OCI-LY1 (cell line): ENCODE data around the gene ADD2.

Experiments
- H2AFZ ChIP-seq: fragments of 200-600 bp; sonication (generic), shearing (Covaris generic); 2 replicates; pipeline ENCODE4 v1.6.0; 2014; ENCODE audit warnings: antibody characterized with exemption, mild to moderate bottlenecking, low read length
- H3F3A ChIP-seq: fragments of 200-600 bp; sonication (generic), shearing (Covaris generic); 2 replicates; pipeline ENCODE4 v1.6.0; 2014; ENCODE audit warnings: mild to moderate bottlenecking, antibody characterized with exemption, low read length, moderate library complexity; ENCODE audit not compliant: insufficient read depth
- H3K27ac ChIP-seq: fragments of 200-600 bp; sonication (generic); 2 replicates; pipeline ENCODE4 v1.5.1; 2014; ENCODE audit warnings: low read length, mixed run types, mild to moderate bottlenecking, low read depth; ENCODE audit not compliant: poor library complexity, severe bottlenecking
- H3K27me3 ChIP-seq: fragments of 200-600 bp; sonication (generic); 2 replicates; pipeline ENCODE4 v1.6.0; 2014; ENCODE audit warnings: antibody characterized with exemption, mild to moderate bottlenecking, low read length, moderate library complexity; ENCODE audit not compliant: insufficient read depth
- H3K36me3 ChIP-seq: fragments of 200-600 bp; sonication (generic); 2 replicates; pipeline ENCODE4 v1.6.1; 2014; ENCODE audit warnings: mild to moderate bottlenecking, antibody characterized with exemption, low read length, moderate library complexity, mixed read lengths; ENCODE audit not compliant: insufficient read depth
- H3K4me1 ChIP-seq: fragments of 200-600 bp; sonication (generic); 2 replicates; pipeline ENCODE4 v1.5.1; 2014; ENCODE audit warnings: mild to moderate bottlenecking, low read length, moderate library complexity; ENCODE audit not compliant: insufficient read depth, severe bottlenecking
- H3K4me2 ChIP-seq: fragments of 200-600 bp; sonication (generic), shearing (Covaris generic); 2 replicates; pipeline ENCODE4 v1.6.1; 2014; ENCODE audit warnings: low read length
- H3K4me3 ChIP-seq: fragments of 200-600 bp; sonication (generic); 2 replicates; pipeline ENCODE4 v1.5.1; 2014; ENCODE audit warnings: low read length, low read depth, mild to moderate bottlenecking, mixed read lengths; ENCODE audit not compliant: poor library complexity, severe bottlenecking
- H3K79me2 ChIP-seq: fragments of 200-600 bp; shearing (Covaris generic); 2 replicates; pipeline ENCODE4 v1.6.1; 2016; ENCODE audit warnings: mixed run types, low read length, mixed read lengths; ENCODE audit not compliant: insufficient read depth
- H3K9ac ChIP-seq: fragments of 200-600 bp; sonication (generic), shearing (Covaris generic); 2 replicates; pipeline ENCODE4 v1.6.1; 2014; ENCODE audit warnings: mild to moderate bottlenecking, low read length, mixed read lengths
- H3K9me2 ChIP-seq: fragments of 200-600 bp; sonication (generic), shearing (Covaris generic); 2 replicates; pipeline ENCODE4 v1.6.1; 2014; ENCODE audit warnings: low read depth, mild to moderate bottlenecking, low read length, mixed read lengths
- H3K9me3 ChIP-seq: fragments of 200-600 bp; shearing (Covaris generic); 2 replicates; pipeline ENCODE4 v1.6.1; 2014; ENCODE audit warnings: low read length, mixed read lengths
- H4K20me1 ChIP-seq: fragments of 200-600 bp; sonication (generic), shearing (Covaris generic); 2 replicates; pipeline ENCODE4 v1.6.0; 2016; ENCODE audit warnings: mild to moderate bottlenecking, low read length; ENCODE audit not compliant: insufficient read depth
- CTCF ChIP-seq: fragments of 200-600 bp; sonication (generic), shearing (Covaris generic); IDR thresholded peaks from 2 replicates; pipeline ENCODE4 v1.5.1; 2017; ENCODE audit warnings: mild to moderate bottlenecking, antibody characterized with exemption, low read length, moderate library complexity, mixed read lengths
- EZH2 ChIP-seq: fragments of 200-600 bp; sonication (generic), shearing (Covaris generic); IDR thresholded peaks from 2 replicates; pipeline ENCODE4 v1.8.0; 2017; ENCODE audit warnings: borderline replicate concordance, mixed run types, mild to moderate bottlenecking, antibody characterized with exemption, low read length, moderate library complexity, mixed read lengths

Gene ADD2

GRCh38 chr2:70767699-70768589 is at the start of gene ADD2:
Gene ADD2, minus strand, starts transcription at chr2:70768200. Its CDS starts 61,792 bp downstream, at chr2:70706408.
- no peaks in the 10 kb centered on the region for H3K79me2 ChIP-seq
- H3K4me2 ChIP-seq = no peak within 1 kb of the TSS; the same call in 1 of the 2 replicates
- H3K27me3 ChIP-seq = no peaks in the 10 kb centered on the region; the same call in 1 of the 2 replicates
- H3K9me3 ChIP-seq = no peaks in the 10 kb centered on the region
- H3K27ac ChIP-seq = no peak within 1 kb of the TSS
- TF ChIP-seq EZH2 (no peak), CTCF (no peak)
- no peaks in the 10 kb centered on the region for H3K9me2 ChIP-seq
- no peak within 1 kb of the TSS for H3K9ac ChIP-seq
- no peak within 1 kb of the TSS for H3K4me3 ChIP-seq
- no peaks in the 10 kb centered on the region for H3F3A ChIP-seq
- no peaks in the 10 kb centered on the region for H3K4me1 ChIP-seq
- H4K20me1 ChIP-seq = no peaks in the 10 kb centered on the region
- H3K36me3 ChIP-seq = no peaks in the 10 kb centered on the region
- H2AFZ ChIP-seq = no peak within 1 kb of the TSS

- Histone ChIP-seq H4K20me1 (no peaks in the 10 kb centered on the region), H3F3A (no peaks in the 10 kb centered on the region), H3K79me2 (no peaks in the 10 kb centered on the region), H3K9me3 (no peaks in the 10 kb centered on the region), H2AFZ (no peak overlapping the region), H3K27me3 (no peaks in the 10 kb centered on the region), H3K4me3 (no peak overlapping the region), H3K27ac (no peak overlapping the region), H3K9me2 (no peaks in the 10 kb centered on the region), H3K9ac (no peak overlapping the region), H3K4me2 (no peak overlapping the region), H3K36me3 (no peaks in the 10 kb centered on the region), H3K4me1 (no peaks in the 10 kb centered on the region)
- TF ChIP-seq CTCF (no peak), EZH2 (no peak)
Measured at GRCh38 chr2:70817284-70817954, 49.4 kb upstream of the ADD2 start.

GRCh38 chr2:70816726-70817125 is 48.7 kb upstream of the ADD2 start:
- Histone ChIP-seq H3K36me3 (no peaks in the 10 kb centered on the region), H3K9ac (no peak overlapping the region), H3K4me2 (no peak overlapping the region), H3K9me2 (no peaks in the 10 kb centered on the region), H3K27ac (no peak overlapping the region), H3K79me2 (no peaks in the 10 kb centered on the region), H3K27me3 (no peaks in the 10 kb centered on the region), H3F3A (no peaks in the 10 kb centered on the region), H3K4me3 (no peak overlapping the region), H3K4me1 (no peaks in the 10 kb centered on the region), H3K9me3 (no peaks in the 10 kb centered on the region), H4K20me1 (no peaks in the 10 kb centered on the region), H2AFZ (no peak overlapping the region)
- TF ChIP-seq CTCF = no peak
